ENCODE data around the gene ZNF774. TPM values are rescaled to one million over a fixed set of nuclear protein-coding genes. Genes with fewer than 3 reads are reported as not detected.
A peak's percentile ranks its signal among the peaks of the same experiment; 100 is the strongest.

Gene ZNF774
- total and polyA plus RNA-seq, 10 of the 15 experiments (the other 5 are each of a cell fraction or from before 2014, with no cell fraction given) = 0.35 to 2.5 (median 1.7) TPM

DNA sequence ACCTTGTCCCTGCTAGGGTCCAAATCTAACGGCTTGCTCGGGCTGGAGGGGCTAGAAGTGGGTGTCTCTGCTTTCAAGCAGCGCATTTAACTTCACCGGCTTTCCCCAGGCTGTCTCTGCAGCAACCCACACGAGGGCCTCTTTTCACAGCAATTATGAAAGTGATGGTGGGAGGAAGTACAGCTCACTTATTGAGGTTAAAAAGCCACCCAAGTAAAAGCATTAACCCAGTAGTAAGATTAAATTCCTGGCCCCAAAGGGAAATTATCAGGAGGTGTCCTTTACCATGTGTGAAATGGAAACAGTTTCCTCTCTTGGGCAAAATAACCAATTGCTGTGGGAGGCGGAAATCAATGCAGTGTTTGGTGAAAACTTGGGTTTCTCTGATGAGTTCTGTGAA lies 45.5 kb upstream of the ZNF774 start (continued):
- TF ChIP-seq BHLHE40 (IDR thresholded peaks at IDR 0.05; ENCODE audit: borderline replicate concordance in 1 of 2, low read depth in 2 of 2, low read length in 1 of 2) = peak in 1 of 2 experiments; percentile 11; a peak in 1 of 4 replicates
- TF ChIP-seq EP300 (IDR thresholded peaks at IDR 0.05; ENCODE audit: borderline replicate concordance in 1 of 2, control insufficient read depth in 1 of 2, low read depth in 2 of 2, low read length in 2 of 2) = no peak
- TF ChIP-seq EZH2 (IDR thresholded peaks at IDR 0.05; ENCODE audit: borderline replicate concordance, control insufficient read depth, low read depth, low read length) = no peak
- TF ChIP-seq POLR2AphosphoS5 (IDR thresholded peaks at IDR 0.05; ENCODE audit: low read length) = no peak
- no peak for TF ChIP-seq SUPT20H (IDR thresholded peaks at IDR 0.05; ENCODE audit: borderline replicate concordance, control insufficient read depth, low read depth, low read length)
- TF ChIP-seq, protein P1, sequence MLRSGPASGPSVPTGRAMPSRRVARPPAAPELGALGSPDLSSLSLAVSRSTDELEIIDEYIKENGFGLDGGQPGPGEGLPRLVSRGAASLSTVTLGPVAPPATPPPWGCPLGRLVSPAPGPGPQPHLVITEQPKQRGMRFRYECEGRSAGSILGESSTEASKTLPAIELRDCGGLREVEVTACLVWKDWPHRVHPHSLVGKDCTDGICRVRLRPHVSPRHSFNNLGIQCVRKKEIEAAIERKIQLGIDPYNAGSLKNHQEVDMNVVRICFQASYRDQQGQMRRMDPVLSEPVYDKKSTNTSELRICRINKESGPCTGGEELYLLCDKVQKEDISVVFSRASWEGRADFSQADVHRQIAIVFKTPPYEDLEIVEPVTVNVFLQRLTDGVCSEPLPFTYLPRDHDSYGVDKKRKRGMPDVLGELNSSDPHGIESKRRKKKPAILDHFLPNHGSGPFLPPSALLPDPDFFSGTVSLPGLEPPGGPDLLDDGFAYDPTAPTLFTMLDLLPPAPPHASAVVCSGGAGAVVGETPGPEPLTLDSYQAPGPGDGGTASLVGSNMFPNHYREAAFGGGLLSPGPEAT (IDR thresholded peaks at IDR 0.05; ENCODE audit: low read depth) = peak; percentile 48; the same call in 1 of the 2 replicates
- TF ChIP-seq SPI1 (IDR thresholded peaks at IDR 0.05; ENCODE audit: borderline replicate concordance, insufficient read depth, low read depth, low read length) = peak; percentile 61; the same call in 1 of the 2 replicates
- TF ChIP-seq, protein P2, sequence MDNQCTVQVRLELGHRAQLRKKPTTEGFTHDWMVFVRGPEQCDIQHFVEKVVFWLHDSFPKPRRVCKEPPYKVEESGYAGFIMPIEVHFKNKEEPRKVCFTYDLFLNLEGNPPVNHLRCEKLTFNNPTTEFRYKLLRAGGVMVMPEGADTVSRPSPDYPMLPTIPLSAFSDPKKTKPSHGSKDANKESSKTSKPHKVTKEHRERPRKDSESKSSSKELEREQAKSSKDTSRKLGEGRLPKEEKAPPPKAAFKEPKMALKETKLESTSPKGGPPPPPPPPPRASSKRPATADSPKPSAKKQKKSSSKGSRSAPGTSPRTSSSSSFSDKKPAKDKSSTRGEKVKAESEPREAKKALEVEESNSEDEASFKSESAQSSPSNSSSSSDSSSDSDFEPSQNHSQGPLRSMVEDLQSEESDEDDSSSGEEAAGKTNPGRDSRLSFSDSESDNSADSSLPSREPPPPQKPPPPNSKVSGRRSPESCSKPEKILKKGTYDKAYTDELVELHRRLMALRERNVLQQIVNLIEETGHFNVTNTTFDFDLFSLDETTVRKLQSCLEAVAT (IDR thresholded peaks at IDR 0.05) = 0 out of 2 replicates have a peak, but pooled peaks have one; percentile 28
- 0 out of 2 replicates have a peak, but pooled peaks have one; percentile 6 for TF ChIP-seq TCF3 (IDR thresholded peaks at IDR 0.05; ENCODE audit: borderline replicate concordance, insufficient read depth, low read depth, low read length)
- 0 out of 2 replicates have a peak, but pooled peaks have one; percentile 11 for TF ChIP-seq TCF7 (IDR thresholded peaks at IDR 0.05; ENCODE audit: borderline replicate concordance)
- 0 out of 2 replicates have a peak, but pooled peaks have one; percentile 34 for TF ChIP-seq ZBED1 (IDR thresholded peaks at IDR 0.05; ENCODE audit: borderline replicate concordance)
- 0 out of 2 replicates have a peak, but pooled peaks have one; percentile 14 for TF ChIP-seq MEF2A (IDR thresholded peaks at IDR 0.05; ENCODE audit: insufficient read depth, low read depth, low read length)
- TF ChIP-seq SMC3 (IDR thresholded peaks at IDR 0.05; ENCODE audit: borderline replicate concordance, low read length) = 0 out of 2 replicates have a peak, but pooled peaks have one; percentile 3
- TF ChIP-seq NBN (IDR thresholded peaks at IDR 0.05) = peak; percentile 52; the same call in 1 of the 2 replicates
- peak; percentile 17 for TF ChIP-seq SP1 (IDR thresholded peaks at IDR 0.05; ENCODE audit: low read depth, low read length)
- TF ChIP-seq RUNX3 (IDR thresholded peaks at IDR 0.05; ENCODE audit: low read length) = peak; percentile 81
- TF ChIP-seq EGR1 (IDR thresholded peaks at IDR 0.05; ENCODE audit: borderline replicate concordance in 1 of 2, low read depth in 2 of 2, low read length in 2 of 2) = peak in 1 of 2 experiments; percentile 45; a peak in 1 of 3 replicates
- TF ChIP-seq CREM (IDR thresholded peaks at IDR 0.05; ENCODE audit: low read depth) = peak; percentile 66
- TF ChIP-seq CREB1 (IDR thresholded peaks at IDR 0.05; ENCODE audit: low read depth) = peak; percentile 34; the same call in 1 of the 2 replicates
- no peak for TF ChIP-seq NRF1 (conservative IDR thresholded peaks at IDR 0.05; ENCODE audit: low read depth, low read length)
- TF ChIP-seq EED (IDR thresholded peaks at IDR 0.05; ENCODE audit: low read depth) = peak; percentile 63
- peak; percentile 48 to 53; a peak in 2 of 4 replicates for TF ChIP-seq IKZF2 (IDR thresholded peaks at IDR 0.05)
- peak; percentile 39 for TF ChIP-seq RAD21 (IDR thresholded peaks at IDR 0.05; ENCODE audit: insufficient read depth, low read depth, low read length)
- TF ChIP-seq ZZZ3 (IDR thresholded peaks at IDR 0.05; ENCODE audit: control insufficient read depth, insufficient read length, low read depth) = no peak
- TF ChIP-seq ZSCAN29 (IDR thresholded peaks at IDR 0.05) = no peak
- peak; percentile 58 for TF ChIP-seq IKZF1 (conservative IDR thresholded peaks at IDR 0.05)
- peak; percentile 26; the same call in 1 of the 3 replicates for TF ChIP-seq POU2F2 (IDR thresholded peaks at IDR 0.05; ENCODE audit: borderline replicate concordance, low read depth, low read length)
